Gastroesophageal sphincter (tissue), 4 donors: ENCODE measurements around the gene TMEM69. TPM values are rescaled to one million over a fixed set of nuclear protein-coding genes. Genes with fewer than 3 reads are reported as not detected.
"Not testable (repeated sequence)": the region's sequence is repeated elsewhere in the genome, so short reads cannot be mapped to it uniquely, and the experiment has no call there.

ENCODE experiments used
- ATAC-seq: fragments of 150-250 bp; one replicate; pipeline ENCODE4 v1.9.1; 2016; ENCODE audit warnings: mild to moderate bottlenecking, moderate library complexity
- H3K27ac ChIP-seq, 4 donors: fragments of 200-600 bp; sonication (generic) in 3 of 4; 1 replicate in 3 of 4; 2 replicates in 1 of 4; pipeline ENCODE4 v1.5.1; 2016 to 2019
- H3K27me3 ChIP-seq: fragments of 200-600 bp; sonication (generic); one replicate; pipeline ENCODE4 v1.5.1; 2019
- H3K36me3 ChIP-seq, 2 donors: fragments of 200-600 bp; sonication (generic); one replicate each; pipeline ENCODE4 v1.5.1; 2019; ENCODE audit warnings: control low read depth in 1 of 2
- H3K4me1 ChIP-seq, 3 donors: fragments of 200-600 bp; sonication (generic); 1 replicate in 2 of 3; 2 replicates in 1 of 3; pipeline ENCODE4 v1.5.1; 2016 to 2019; ENCODE audit warnings: control low read depth in 2 of 3
- H3K4me3 ChIP-seq, 2 donors: fragments of 200-600 bp; sonication (generic); one replicate each; pipeline ENCODE4 v1.5.1; 2019; ENCODE audit warnings: mild to moderate bottlenecking in 1 of 2, moderate library complexity in 1 of 2
- H3K9me3 ChIP-seq, 3 donors: fragments of 200-600 bp; sonication (generic); one replicate each; pipeline ENCODE4 v1.5.1; 2017 to 2019; ENCODE audit warnings: control low read depth in 2 of 3
- CTCF ChIP-seq, 4 experiments: fragments of 200-600 bp in 2 of 4; fragments of 450-650 bp in 2 of 4; sonication (generic) in 1 of 4; IDR thresholded peaks; one replicate each; pipeline ENCODE4 v1.5.1; 2017 to 2019; ENCODE audit warnings: antibody characterized with exemption in 4 of 4, mild to moderate bottlenecking in 2 of 4, moderate library complexity in 2 of 4
- EP300 ChIP-seq: sonication (generic); formaldehyde crosslinking; IDR thresholded peaks from one replicate; pipeline ENCODE4 v1.6.1; 2017; ENCODE audit warnings: antibody characterized with exemption, mild to moderate bottlenecking
- POLR2A ChIP-seq, 2 donors: fragments of 450-650 bp; IDR thresholded peaks; one replicate each; pipeline ENCODE4 v1.6.1; 2017; ENCODE audit warnings: antibody characterized with exemption in 2 of 2, mild to moderate bottlenecking in 2 of 2, moderate library complexity in 1 of 2
- POLR2AphosphoS5 ChIP-seq: sonication (generic); formaldehyde crosslinking; IDR thresholded peaks from one replicate; pipeline ENCODE4 v1.6.1; 2017; ENCODE audit warnings: antibody characterized with exemption
- WGBS, 2 donors: methylation state at CpG; one replicate each; pipeline ENCODE4 v1.1.5; 2018; ENCODE audit warnings: low coverage in 1 of 2; 5-methylcytosine and 5-hydroxymethylcytosine counted together
- total RNA-seq, 4 donors: library from RNA; depleted of rRNA; stranded (reverse); fragments of >200 nt; gene quantifications; one replicate each; pipeline ENCODE4 v1.1.0, GENCODE V29; 2016

The TMEM69 gene
- total RNA-seq, 4 donors from 2014 or later: 10.6 to 27.1 (median 21.9) TPM

- Histone ChIP-seq H3K27ac (no peak overlapping the region), H3K4me1 (peaks cover 0 to 5% (median 0%) of the 10 kb centered on the region in 3 donors), H3K9me3 (no peaks in the 10 kb centered on the region), H3K4me3 (no peak overlapping the region), H3K36me3 (peaks cover 0 to 84% of the 10 kb centered on the region in 2 donors), H3K27me3 (no peaks in the 10 kb centered on the region)
- TF ChIP-seq POLR2A (IDR thresholded peaks at IDR 0.05) (no peak), POLR2AphosphoS5 (no peak), CTCF (IDR thresholded peaks at IDR 0.05) (no peak), EP300 (no peak)
- ATAC-seq: no peak
- WGBS, 2 donors: 75 to 85% methylated on average over 6 to 7 of the region's 7 CpGs
Measured at GRCh38 chr1:45694823-45695222, 6.8 kb downstream of the TMEM69 start.

- Histone ChIP-seq H3K27me3 (no peaks in the 10 kb centered on the region), H3K9me3 (peaks cover 0 to 9% (median 0%) of the 10 kb centered on the region in 3 donors), H3K4me3 (no peak overlapping the region), H3K27ac (no peak overlapping the region), H3K36me3 (peaks cover 0 to 67% of the 10 kb centered on the region in 2 donors), H3K4me1 (no peaks in the 10 kb centered on the region)
- no peak for ATAC-seq
- 100% methylated on average over 1 of the region's 1 CpG for WGBS, 2 donors
- TF ChIP-seq POLR2A (IDR thresholded peaks at IDR 0.05): no peak
- TF ChIP-seq CTCF (IDR thresholded peaks at IDR 0.05): no peak
- TF ChIP-seq EP300: no peak
- no peak for TF ChIP-seq POLR2AphosphoS5
Measured at GRCh38 chr1:45704637-45705036, 16.7 kb downstream of the TMEM69 start.

- Histone ChIP-seq H3K27me3 (no peaks in the 10 kb centered on the region), H3K36me3 (peaks cover 0 to 73% of the 10 kb centered on the region in 2 donors), H3K4me1 (no peaks in the 10 kb centered on the region), H3K4me3 (no peak overlapping the region), H3K9me3 (peaks cover 0 to under 1% (median 0%) of the 10 kb centered on the region in 3 donors), H3K27ac (no peak overlapping the region)
- no peak for ATAC-seq
- TF ChIP-seq CTCF (IDR thresholded peaks at IDR 0.05) (no peak), POLR2A (IDR thresholded peaks at IDR 0.05) (no peak), POLR2AphosphoS5 (no peak), EP300 (no peak)
- 93% methylated on average over 3 of the region's 3 CpGs; no CpG with 5 or more reads in 1 of the 2 donors for WGBS, 2 donors
Measured at GRCh38 chr1:45713711-45714110, 25.7 kb downstream of the TMEM69 start.

GRCh38 chr1:45716700-45717099 is 28.7 kb downstream of the TMEM69 start:
- H3K27ac ChIP-seq: no peak overlapping the region
- WGBS, 2 donors: 91 to 93% methylated on average over 3 of the region's 3 CpGs
- H3K9me3 ChIP-seq: no peaks in the 10 kb centered on the region
- no peaks in the 10 kb centered on the region for H3K27me3 ChIP-seq
- H3K4me3 ChIP-seq: no peak overlapping the region
- peaks cover 0 to 64% of the 10 kb centered on the region in 2 donors for H3K36me3 ChIP-seq
- no peaks in the 10 kb centered on the region for H3K4me1 ChIP-seq
- no peak for ATAC-seq
- TF ChIP-seq CTCF (IDR thresholded peaks at IDR 0.05) (no peak), POLR2AphosphoS5 (no peak), EP300 (no peak), POLR2A (IDR thresholded peaks at IDR 0.05) (no peak)

- H3K4me1 ChIP-seq, H3K9me3 ChIP-seq, ATAC-seq, H3K27ac ChIP-seq, H3K4me3 ChIP-seq, H3K27me3 ChIP-seq: not testable (repeated sequence)
- 79 to 87% methylated on average over 8 of the region's 8 CpGs for WGBS, 2 donors
- H3K36me3 ChIP-seq: peaks cover 0 to 64% of the 10 kb centered on the region in 2 donors
Measured at GRCh38 chr1:45717386-45717785, 29.4 kb downstream of the TMEM69 start.
